H1 (cell line): Measurements from ENCODE around the gene NXPH3. TPM values are rescaled to one million over a fixed set of nuclear protein-coding genes. Genes with fewer than 3 reads are reported as not detected.

ENCODE experiments used
- PHF8 ChIP-seq: fragments of 200-600 bp; sonication (generic); conservative IDR thresholded peaks from 2 replicates; pipeline ENCODE4 v1.7.1; 2012; ENCODE audit warnings: low read depth, mild to moderate bottlenecking, inconsistent platforms, low read length, moderate library complexity
- polyA plus RNA-seq, 7 experiments: library from polyadenylated mRNA; depleted of rRNA in 3 of 7; stranded (reverse) in 5 of 7; unstranded in 2 of 7; fragments of >200 nt in 5 of 7; fragments of 200-250 nt in 2 of 7; gene quantifications; 1 replicate in 5 of 7; 2 replicates in 1 of 7; 4 replicates in 1 of 7; pipeline versions ENCODE4 v1.2.1 to v1.2.3, GENCODE V29; 2011 to 2013; ENCODE audit warnings: missing spikeins in 2 of 7, mixed read lengths in 2 of 7
- total RNA-seq: library from RNA; stranded (reverse); fragmentation: NEBNext Ultra II Directional; extraction: Animal tissue kit (Norgen Biotek cat#: 25700); gene quantifications from 2 replicates; pipeline ENCODE4 v1.2.1, GENCODE V29; 2021
- TF ChIP-seq, protein P1 (sequence below): fragments of 300-600 bp; sonication (generic); IDR thresholded peaks from 2 replicates; pipeline ENCODE4 v1.7.1; 2012; ENCODE audit warnings: low read length, moderate library complexity, mild to moderate bottlenecking, inconsistent platforms; ENCODE audit not compliant: insufficient replicate concordance

Gene NXPH3
- total and polyA plus RNA-seq, 2 of the 8 experiments (the other 6 are each of a cell fraction or from before 2014, with no cell fraction given), result 2.5 to 3.7 TPM

DNA sequence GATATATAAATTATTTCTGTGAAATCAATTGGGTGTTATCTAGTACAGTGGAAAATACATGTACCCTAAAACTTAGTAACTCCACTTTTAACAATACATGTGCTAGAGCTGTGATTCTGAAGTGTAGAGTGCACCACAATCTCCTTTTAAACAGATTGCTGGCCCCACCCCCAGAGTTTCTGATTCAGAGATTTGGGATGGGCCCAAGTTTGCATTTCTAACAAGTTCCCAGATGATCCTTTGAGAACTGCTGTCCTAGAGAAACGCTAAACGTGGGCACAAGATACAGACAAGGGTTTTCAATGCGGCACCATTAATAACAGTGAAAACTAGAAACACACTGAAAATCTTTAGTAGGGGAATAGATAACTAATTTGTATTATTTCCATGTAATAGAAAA, 49.2 kb downstream of the NXPH3 start (continued):
- TF ChIP-seq, protein P1, sequence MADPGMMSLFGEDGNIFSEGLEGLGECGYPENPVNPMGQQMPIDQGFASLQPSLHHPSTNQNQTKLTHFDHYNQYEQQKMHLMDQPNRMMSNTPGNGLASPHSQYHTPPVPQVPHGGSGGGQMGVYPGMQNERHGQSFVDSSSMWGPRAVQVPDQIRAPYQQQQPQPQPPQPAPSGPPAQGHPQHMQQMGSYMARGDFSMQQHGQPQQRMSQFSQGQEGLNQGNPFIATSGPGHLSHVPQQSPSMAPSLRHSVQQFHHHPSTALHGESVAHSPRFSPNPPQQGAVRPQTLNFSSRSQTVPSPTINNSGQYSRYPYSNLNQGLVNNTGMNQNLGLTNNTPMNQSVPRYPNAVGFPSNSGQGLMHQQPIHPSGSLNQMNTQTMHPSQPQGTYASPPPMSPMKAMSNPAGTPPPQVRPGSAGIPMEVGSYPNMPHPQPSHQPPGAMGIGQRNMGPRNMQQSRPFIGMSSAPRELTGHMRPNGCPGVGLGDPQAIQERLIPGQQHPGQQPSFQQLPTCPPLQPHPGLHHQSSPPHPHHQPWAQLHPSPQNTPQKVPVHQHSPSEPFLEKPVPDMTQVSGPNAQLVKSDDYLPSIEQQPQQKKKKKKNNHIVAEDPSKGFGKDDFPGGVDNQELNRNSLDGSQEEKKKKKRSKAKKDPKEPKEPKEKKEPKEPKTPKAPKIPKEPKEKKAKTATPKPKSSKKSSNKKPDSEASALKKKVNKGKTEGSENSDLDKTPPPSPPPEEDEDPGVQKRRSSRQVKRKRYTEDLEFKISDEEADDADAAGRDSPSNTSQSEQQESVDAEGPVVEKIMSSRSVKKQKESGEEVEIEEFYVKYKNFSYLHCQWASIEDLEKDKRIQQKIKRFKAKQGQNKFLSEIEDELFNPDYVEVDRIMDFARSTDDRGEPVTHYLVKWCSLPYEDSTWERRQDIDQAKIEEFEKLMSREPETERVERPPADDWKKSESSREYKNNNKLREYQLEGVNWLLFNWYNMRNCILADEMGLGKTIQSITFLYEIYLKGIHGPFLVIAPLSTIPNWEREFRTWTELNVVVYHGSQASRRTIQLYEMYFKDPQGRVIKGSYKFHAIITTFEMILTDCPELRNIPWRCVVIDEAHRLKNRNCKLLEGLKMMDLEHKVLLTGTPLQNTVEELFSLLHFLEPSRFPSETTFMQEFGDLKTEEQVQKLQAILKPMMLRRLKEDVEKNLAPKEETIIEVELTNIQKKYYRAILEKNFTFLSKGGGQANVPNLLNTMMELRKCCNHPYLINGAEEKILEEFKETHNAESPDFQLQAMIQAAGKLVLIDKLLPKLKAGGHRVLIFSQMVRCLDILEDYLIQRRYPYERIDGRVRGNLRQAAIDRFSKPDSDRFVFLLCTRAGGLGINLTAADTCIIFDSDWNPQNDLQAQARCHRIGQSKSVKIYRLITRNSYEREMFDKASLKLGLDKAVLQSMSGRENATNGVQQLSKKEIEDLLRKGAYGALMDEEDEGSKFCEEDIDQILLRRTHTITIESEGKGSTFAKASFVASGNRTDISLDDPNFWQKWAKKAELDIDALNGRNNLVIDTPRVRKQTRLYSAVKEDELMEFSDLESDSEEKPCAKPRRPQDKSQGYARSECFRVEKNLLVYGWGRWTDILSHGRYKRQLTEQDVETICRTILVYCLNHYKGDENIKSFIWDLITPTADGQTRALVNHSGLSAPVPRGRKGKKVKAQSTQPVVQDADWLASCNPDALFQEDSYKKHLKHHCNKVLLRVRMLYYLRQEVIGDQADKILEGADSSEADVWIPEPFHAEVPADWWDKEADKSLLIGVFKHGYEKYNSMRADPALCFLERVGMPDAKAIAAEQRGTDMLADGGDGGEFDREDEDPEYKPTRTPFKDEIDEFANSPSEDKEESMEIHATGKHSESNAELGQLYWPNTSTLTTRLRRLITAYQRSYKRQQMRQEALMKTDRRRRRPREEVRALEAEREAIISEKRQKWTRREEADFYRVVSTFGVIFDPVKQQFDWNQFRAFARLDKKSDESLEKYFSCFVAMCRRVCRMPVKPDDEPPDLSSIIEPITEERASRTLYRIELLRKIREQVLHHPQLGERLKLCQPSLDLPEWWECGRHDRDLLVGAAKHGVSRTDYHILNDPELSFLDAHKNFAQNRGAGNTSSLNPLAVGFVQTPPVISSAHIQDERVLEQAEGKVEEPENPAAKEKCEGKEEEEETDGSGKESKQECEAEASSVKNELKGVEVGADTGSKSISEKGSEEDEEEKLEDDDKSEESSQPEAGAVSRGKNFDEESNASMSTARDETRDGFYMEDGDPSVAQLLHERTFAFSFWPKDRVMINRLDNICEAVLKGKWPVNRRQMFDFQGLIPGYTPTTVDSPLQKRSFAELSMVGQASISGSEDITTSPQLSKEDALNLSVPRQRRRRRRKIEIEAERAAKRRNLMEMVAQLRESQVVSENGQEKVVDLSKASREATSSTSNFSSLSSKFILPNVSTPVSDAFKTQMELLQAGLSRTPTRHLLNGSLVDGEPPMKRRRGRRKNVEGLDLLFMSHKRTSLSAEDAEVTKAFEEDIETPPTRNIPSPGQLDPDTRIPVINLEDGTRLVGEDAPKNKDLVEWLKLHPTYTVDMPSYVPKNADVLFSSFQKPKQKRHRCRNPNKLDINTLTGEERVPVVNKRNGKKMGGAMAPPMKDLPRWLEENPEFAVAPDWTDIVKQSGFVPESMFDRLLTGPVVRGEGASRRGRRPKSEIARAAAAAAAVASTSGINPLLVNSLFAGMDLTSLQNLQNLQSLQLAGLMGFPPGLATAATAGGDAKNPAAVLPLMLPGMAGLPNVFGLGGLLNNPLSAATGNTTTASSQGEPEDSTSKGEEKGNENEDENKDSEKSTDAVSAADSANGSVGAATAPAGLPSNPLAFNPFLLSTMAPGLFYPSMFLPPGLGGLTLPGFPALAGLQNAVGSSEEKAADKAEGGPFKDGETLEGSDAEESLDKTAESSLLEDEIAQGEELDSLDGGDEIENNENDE, result no peak
- TF ChIP-seq PHF8, result no peak
